Prostate gland (tissue), 2 donors: ENCODE results near the gene AKAP7.

ENCODE experiments used
- CTCF ChIP-seq, 4 experiments: fragments of 200-600 bp in 2 of 4; fragments of 450-650 bp in 2 of 4; sonication (generic) in 2 of 4; IDR thresholded peaks; 1 replicate in 3 of 4; 2 replicates in 1 of 4; pipeline ENCODE4 v1.5.1; 2016 to 2019; ENCODE audit warnings: antibody characterized with exemption in 4 of 4, mild to moderate bottlenecking in 2 of 4, moderate library complexity in 2 of 4
- POLR2A ChIP-seq: fragments of 450-650 bp; IDR thresholded peaks from one replicate; pipeline ENCODE4 v1.6.1; 2016; ENCODE audit warnings: antibody characterized with exemption, mild to moderate bottlenecking
- POLR2AphosphoS5 ChIP-seq: sonication (generic); formaldehyde crosslinking; IDR thresholded peaks from one replicate; pipeline ENCODE4 v1.6.1; 2017; ENCODE audit warnings: antibody characterized with exemption

DNA sequence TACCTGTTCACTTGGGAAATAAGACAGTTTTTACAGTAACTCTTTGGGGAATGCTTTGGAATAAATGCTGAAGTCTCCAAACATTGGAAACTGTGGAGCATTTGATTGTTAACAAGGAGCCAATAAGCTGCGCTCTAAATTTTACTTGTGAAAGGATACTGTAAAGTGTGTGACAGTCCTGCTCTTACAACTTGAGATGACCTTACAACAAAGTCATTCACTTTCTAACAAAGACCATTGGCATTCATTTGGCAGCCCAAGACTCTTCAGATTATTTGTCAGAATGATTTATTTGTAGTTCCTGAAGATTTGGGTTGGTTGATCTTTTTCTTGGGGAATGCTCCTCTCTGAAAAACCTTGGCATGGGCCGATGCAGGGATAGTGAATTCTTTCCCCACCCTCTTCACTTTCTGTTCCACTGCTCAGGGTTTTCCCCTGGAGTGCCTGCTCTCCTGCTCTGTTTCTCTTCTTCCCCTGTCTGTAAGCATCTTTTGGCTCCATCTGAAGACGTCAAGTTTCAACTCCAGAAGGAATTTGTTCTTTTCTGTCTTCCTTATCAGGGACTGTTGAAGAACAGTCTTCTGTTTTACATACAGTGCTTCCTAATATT lies 116.4 kb downstream of the AKAP7 start:
- no peak for TF ChIP-seq POLR2A
- TF ChIP-seq CTCF (IDR thresholded peaks at IDR 0.05) = no peak
- no peak for TF ChIP-seq POLR2AphosphoS5
